Lower leg skin (tissue), 4 donors: ENCODE data around the gene RHBDL3. TPM values are rescaled to one million over a fixed set of nuclear protein-coding genes. Genes with fewer than 3 reads are reported as not detected.
"Not testable (repeated sequence)": the region's sequence is repeated elsewhere in the genome, so short reads cannot be mapped to it uniquely, and the experiment has no call there.

Experiments used
- DNase-seq, 2 donors: peaks; one replicate each; pipeline ENCODE4 v3.0.0-alpha.2; 2019; ENCODE audit warnings: low spot score in 2 of 2
- H3K4me3 ChIP-seq: fragments of 200-600 bp; sonication (generic); 2 replicates; pipeline ENCODE4 v1.5.1; 2017; ENCODE audit warnings: mild to moderate bottlenecking, low read depth; ENCODE audit not compliant: poor library complexity, severe bottlenecking
- CTCF ChIP-seq, 3 donors: fragments of 450-650 bp; IDR thresholded peaks; one replicate each; pipeline ENCODE4 v1.5.1; 2016; ENCODE audit warnings: antibody characterized with exemption in 3 of 3, mild to moderate bottlenecking in 3 of 3, moderate library complexity in 2 of 3
- POLR2A ChIP-seq, 2 donors: fragments of 450-650 bp; IDR thresholded peaks; one replicate each; pipeline ENCODE4 v1.6.1; 2016 to 2017; ENCODE audit warnings: antibody characterized with exemption in 2 of 2, mild to moderate bottlenecking in 1 of 2, moderate library complexity in 1 of 2
- WGBS, 2 donors: methylation state at CpG; one replicate each; pipeline ENCODE4 v1.1.5; 2018; 5-methylcytosine and 5-hydroxymethylcytosine counted together
- intact Hi-C: fragments of 100-400 bp; cut with DNase I; formaldehyde crosslinking; loops from one replicate; pipeline ENCODE4 v1.15.0; 2023; ENCODE audit warnings: low total_unique reads
- total RNA-seq, 4 donors: library from RNA; depleted of rRNA; stranded (reverse); fragments of >200 nt; gene quantifications; one replicate each; pipeline ENCODE4 v1.1.0, GENCODE V29; 2016

RHBDL3 gene
- total RNA-seq, 4 donors from 2014 or later = 0.12 to 0.71 (median 0.55) TPM; not detected in 1

- H3K4me3 ChIP-seq = no peak overlapping the region
- no peak for DNase-seq
- 80 to 82% methylated on average over 4 of the region's 4 CpGs for WGBS, 2 donors
- TF ChIP-seq POLR2A (IDR thresholded peaks at IDR 0.05) (no peak), CTCF (IDR thresholded peaks at IDR 0.05) (no peak)
- intact Hi-C loops = loop anchor here (5.0 kb wide), 1 partner anchor 65 kb away; no protein-coding TSS in a partner anchor
Measured at GRCh38 chr17:32317353-32317752, 51.7 kb downstream of the RHBDL3 start.

- WGBS, 2 donors = 94% methylated on average over 8 of the region's 8 CpGs
- intact Hi-C loops = loop anchor here (5.0 kb wide), 1 partner anchor 66 kb away; no protein-coding TSS in a partner anchor
- no peak for DNase-seq
- TF ChIP-seq CTCF (IDR thresholded peaks at IDR 0.05) = no peak
- no peak for TF ChIP-seq POLR2A (IDR thresholded peaks at IDR 0.05)
- no peak overlapping the region for H3K4me3 ChIP-seq
Measured at GRCh38 chr17:32318071-32318470, 52.4 kb downstream of the RHBDL3 start.

GRCh38 chr17:32319548-32319905 lies 53.9 kb downstream of the RHBDL3 start:
- no peak overlapping the region for H3K4me3 ChIP-seq
- DNase-seq = peak; percentile 60 to 91
- TF ChIP-seq CTCF (IDR thresholded peaks at IDR 0.05) (peak in 1 of 3 donors; percentile 53), POLR2A (IDR thresholded peaks at IDR 0.05) (no peak)
- intact Hi-C loops = loop anchor here (5.0 kb wide), 1 partner anchor 67 kb away; no protein-coding TSS in a partner anchor
- WGBS, 2 donors = 15 to 22% methylated on average over 5 of the region's 5 CpGs

GRCh38 chr17:32320080-32320479 lies 54.4 kb downstream of the RHBDL3 start:
- H3K4me3 ChIP-seq, intact Hi-C loops, DNase-seq: not testable (repeated sequence)
- 95 to 97% methylated on average over 6 of the region's 6 CpGs for WGBS, 2 donors

GRCh38 chr17:32320847-32321246 lies 55.2 kb downstream of the RHBDL3 start:
- 92 to 94% methylated on average over 15 of the region's 15 CpGs for WGBS, 2 donors
- no peak for DNase-seq
- intact Hi-C loops = no loop called here
- TF ChIP-seq POLR2A (IDR thresholded peaks at IDR 0.05) = no peak
- no peak for TF ChIP-seq CTCF (IDR thresholded peaks at IDR 0.05)
- no peak overlapping the region for H3K4me3 ChIP-seq

- 93% methylated on average over 6 to 10 of the region's 10 CpGs for WGBS, 2 donors
- no peak for DNase-seq
- H3K4me3 ChIP-seq = no peak overlapping the region
- TF ChIP-seq CTCF (IDR thresholded peaks at IDR 0.05) (no peak), POLR2A (IDR thresholded peaks at IDR 0.05) (no peak)
- intact Hi-C loops = no loop called here
Measured at GRCh38 chr17:32323046-32323445, 57.4 kb downstream of the RHBDL3 start.
